Measurements from ENCODE around the gene ARHGEF28.

GRCh38 chr5:73955271-73955846, 329.4 kb downstream of the ARHGEF28 start:
- TF ChIP-seq SRF (IDR thresholded peaks at IDR 0.05; ENCODE audit: low read depth, low read length) (no peak), CTCF (CRISPR knock-in tag; IDR thresholded peaks at IDR 0.05) (no peak), RAD21 (CRISPR knock-in tag; IDR thresholded peaks at IDR 0.05) (no peak), ZNF20 (CRISPR knock-in tag; IDR thresholded peaks at IDR 0.05) (no peak), TAF1 (CRISPR knock-in tag; IDR thresholded peaks at IDR 0.05) (no peak)
